Mammary epithelial cell (primary cell): Measurements from ENCODE around the gene HEPH.
"Not testable (repeated sequence)": the region's sequence is repeated elsewhere in the genome, so short reads cannot be mapped to it uniquely, and the experiment has no call there.

Experiments
- CTCF ChIP-seq, 2 donors: IDR thresholded peaks in 1 of 2; conservative IDR thresholded peaks in 1 of 2; 2 replicates each; pipeline ENCODE4 v1.5.1; 2011 to 2012; ENCODE audit warnings: inconsistent platforms in 2 of 2, low read length in 2 of 2, mild to moderate bottlenecking in 2 of 2, control low read depth in 1 of 2, low read depth in 1 of 2; ENCODE audit not compliant: insufficient read depth in 1 of 2; ENCODE audit errors: extremely low read depth in 1 of 2
- EZH2 ChIP-seq: IDR thresholded peaks from 2 replicates; pipeline ENCODE4 v1.6.1; 2012; ENCODE audit warnings: low read length, inconsistent platforms, borderline replicate concordance

- TF ChIP-seq CTCF (conservative IDR thresholded peaks at IDR 0.05 in 1 of 2, IDR thresholded peaks at IDR 0.05 in 1 of 2; ENCODE audit: extremely low read depth in 1 of 2, insufficient read depth in 1 of 2, low read depth in 1 of 2, low read length in 2 of 2); EZH2: not testable (repeated sequence)
Observed at GRCh38 chrX:66118722-66119121, 45.3 kb upstream of the HEPH start.
